H9 (cell line): ENCODE data around the gene PERM1. TPM values are rescaled to one million over a fixed set of nuclear protein-coding genes. Genes with fewer than 3 reads are reported as not detected.

Experiments
- DNase-seq: peaks from one replicate; pipeline ENCODE4 v3.0.0-alpha.2; 2017
- H2AFZ ChIP-seq: one replicate; pipeline ENCODE4 v1.6.1; 2013; ENCODE audit warnings: mild to moderate bottlenecking, low read length, control low read depth, moderate library complexity
- H2AK5ac ChIP-seq: 2 replicates; pipeline ENCODE4 v1.6.1; 2013; ENCODE audit warnings: low read length, control low read depth, mixed read lengths; ENCODE audit not compliant: insufficient read length
- H2BK120ac ChIP-seq: one replicate; pipeline ENCODE4 v1.6.1; 2013; ENCODE audit warnings: low read depth, mild to moderate bottlenecking, low read length, control low read depth, inconsistent platforms; ENCODE audit not compliant: poor library complexity, severe bottlenecking
- H2BK12ac ChIP-seq: 2 replicates; pipeline ENCODE4 v1.6.1; 2013; ENCODE audit warnings: low read length, control low read depth, mixed read lengths, low read depth; ENCODE audit not compliant: insufficient read length
- H2BK15ac ChIP-seq: 2 replicates; pipeline ENCODE4 v1.6.1; 2013; ENCODE audit warnings: low read depth, low read length, control low read depth
- H2BK20ac ChIP-seq: one replicate; pipeline ENCODE4 v1.6.1; 2013; ENCODE audit warnings: low read depth, mild to moderate bottlenecking, low read length, control low read depth, inconsistent platforms; ENCODE audit not compliant: poor library complexity, severe bottlenecking
- H2BK5ac ChIP-seq: 2 replicates; pipeline ENCODE4 v1.6.1; 2013; ENCODE audit warnings: low read length, control low read depth, mixed read lengths; ENCODE audit not compliant: insufficient read length
- H3K14ac ChIP-seq: 2 replicates; pipeline ENCODE4 v1.6.1; 2013; ENCODE audit warnings: low read length, control low read depth; ENCODE audit not compliant: insufficient read depth
- H3K18ac ChIP-seq: 2 replicates; pipeline ENCODE4 v1.6.1; 2013; ENCODE audit warnings: low read depth, mild to moderate bottlenecking, mixed read lengths, low read length, control low read depth; ENCODE audit not compliant: insufficient read length
- H3K23ac ChIP-seq: 2 replicates; pipeline ENCODE4 v1.6.1; 2013; ENCODE audit warnings: low read length, control low read depth, mixed read lengths, low read depth; ENCODE audit not compliant: insufficient read length
- H3K23me2 ChIP-seq: 2 replicates; pipeline ENCODE4 v1.6.1; 2013; ENCODE audit warnings: low read depth, mild to moderate bottlenecking, mixed read lengths, low read length, control low read depth; ENCODE audit not compliant: insufficient read length, poor library complexity, severe bottlenecking
- H3K27ac ChIP-seq: 2 replicates; pipeline ENCODE4 v1.5.1; 2013; ENCODE audit warnings: low read length, control low read depth, mixed read lengths, low read depth; ENCODE audit not compliant: insufficient read length
- H3K27me3 ChIP-seq: 2 replicates; pipeline ENCODE4 v1.6.1; 2013; ENCODE audit warnings: low read length, control low read depth, inconsistent platforms; ENCODE audit not compliant: insufficient read depth
- H3K4ac ChIP-seq: 2 replicates; pipeline ENCODE4 v1.6.1; 2013; ENCODE audit warnings: low read depth, mild to moderate bottlenecking, control low read depth, inconsistent platforms, low read length, moderate library complexity
- H3K4me1 ChIP-seq: 2 replicates; pipeline ENCODE4 v1.6.1; 2013; ENCODE audit warnings: low read length, control low read depth, inconsistent platforms; ENCODE audit not compliant: insufficient read depth
- H3K4me2 ChIP-seq: 2 replicates; pipeline ENCODE4 v1.6.1; 2013; ENCODE audit warnings: low read length, control low read depth, mixed read lengths; ENCODE audit not compliant: insufficient read length, insufficient read depth
- H3K56ac ChIP-seq: 2 replicates; pipeline ENCODE4 v1.6.1; 2013; ENCODE audit warnings: low read depth, mild to moderate bottlenecking, mixed read lengths, low read length, control low read depth; ENCODE audit not compliant: insufficient read length
- H3K79me1 ChIP-seq: 2 replicates; pipeline ENCODE4 v1.6.1; 2013; ENCODE audit warnings: low read depth, mild to moderate bottlenecking, moderate library complexity, low read length, control low read depth, inconsistent platforms; ENCODE audit not compliant: insufficient read depth, poor library complexity, severe bottlenecking
- H3K79me2 ChIP-seq: 2 replicates; pipeline ENCODE4 v1.6.1; 2013; ENCODE audit warnings: low read length, control low read depth, inconsistent platforms; ENCODE audit not compliant: insufficient read depth
- H3K9ac ChIP-seq: 2 replicates; pipeline ENCODE4 v1.6.1; 2013; ENCODE audit warnings: low read length, control low read depth, mixed read lengths; ENCODE audit not compliant: insufficient read length; ENCODE audit errors: extremely low read depth
- H3K9me3 ChIP-seq: one replicate; pipeline ENCODE4 v1.6.1; 2013; ENCODE audit warnings: low read depth, low read length, inconsistent platforms; ENCODE audit not compliant: control insufficient read depth
- H3T11ph ChIP-seq: one replicate; pipeline ENCODE4 v1.6.1; 2013; ENCODE audit warnings: mild to moderate bottlenecking, low read length, control low read depth, inconsistent platforms
- H4K20me1 ChIP-seq: one replicate; pipeline ENCODE4 v1.6.1; 2013; ENCODE audit not compliant: control insufficient read depth, insufficient read length, insufficient read depth
- H4K5ac ChIP-seq: 2 replicates; pipeline ENCODE4 v1.6.1; 2013; ENCODE audit warnings: low read depth, mild to moderate bottlenecking, mixed read lengths, low read length, control low read depth; ENCODE audit not compliant: insufficient read length
- H4K8ac ChIP-seq: replicated peaks from 2 replicates; pipeline ENCODE4 v1.6.1; 2013; ENCODE audit warnings: low read length, control low read depth, mixed read lengths, low read depth; ENCODE audit not compliant: insufficient read length
- H4K91ac ChIP-seq: 2 replicates; pipeline ENCODE4 v1.6.1; 2013; ENCODE audit warnings: low read depth, mild to moderate bottlenecking, moderate library complexity, mixed read lengths, low read length, control low read depth; ENCODE audit not compliant: insufficient read length
- H3K27ac Mint-ChIP-seq, 3 experiments: 2 replicates in 2 of 3; 3 replicates in 1 of 3; pipeline ENCODE4 v1.8.0; 2020 to 2021; ENCODE audit warnings: mixed read lengths in 3 of 3, mild to moderate bottlenecking in 1 of 3, moderate library complexity in 1 of 3
- H3K27me3 Mint-ChIP-seq: 2 replicates; pipeline ENCODE4 v1.8.0; 2021; ENCODE audit warnings: low read depth, mild to moderate bottlenecking, moderate library complexity, mixed read lengths
- H3K36me3 Mint-ChIP-seq, 3 experiments: 2 replicates in 2 of 3; 3 replicates in 1 of 3; pipeline ENCODE4 v1.8.0; 2020 to 2021; ENCODE audit warnings: low read depth in 3 of 3, mixed read lengths in 3 of 3; ENCODE audit not compliant: insufficient read depth in 1 of 3
- H3K4me1 Mint-ChIP-seq, 2 experiments: 2 replicates each; pipeline ENCODE4 v1.8.0; 2020; ENCODE audit warnings: mixed read lengths in 2 of 2
- H3K4me3 Mint-ChIP-seq, 2 experiments: 2 replicates in 1 of 2; 3 replicates in 1 of 2; pipeline ENCODE4 v1.8.0; 2020 to 2021; ENCODE audit warnings: mild to moderate bottlenecking in 2 of 2, mixed read lengths in 2 of 2, moderate library complexity in 1 of 2
- H3K9me3 Mint-ChIP-seq, 2 experiments: 2 replicates in 1 of 2; 3 replicates in 1 of 2; pipeline ENCODE4 v1.8.0; 2020; ENCODE audit warnings: mild to moderate bottlenecking in 2 of 2, mixed read lengths in 2 of 2, moderate library complexity in 1 of 2
- CTCF ChIP-seq: fragments of 200-600 bp; sonication (generic); conservative IDR thresholded peaks from 3 replicates; pipeline ENCODE4 v1.8.0; 2021; ENCODE audit warnings: antibody characterized with exemption, mild to moderate bottlenecking
- whole genome bisulfite sequencing: extraction: QIAGEN DNeasy Blood & Tissue Kit; methylation state at CpG from one replicate; pipeline ENCODE4 v1.1.7; 2013; ENCODE audit warnings: missing lambda C conversion rate, low lambda C conversion rate, mixed read lengths; ENCODE audit not compliant: insufficient read length; ENCODE audit errors: extremely low coverage; 5-methylcytosine and 5-hydroxymethylcytosine counted together
- total RNA-seq: library from RNA; stranded (reverse); gene quantifications from 2 replicates; pipeline ENCODE4 v1.2.1, GENCODE V29; 2021

PERM1 gene
- total RNA-seq, 1 experiment from 2014 or later: not detected

GRCh38 chr1:953524-954320, 28.2 kb downstream of the PERM1 start:
- peaks cover 7 to 16% of the 10 kb centered on the region in 2 experiments for H3K4me1 Mint-ChIP-seq
- no peak overlapping the region for H4K91ac ChIP-seq
- no peak overlapping the region for H3K4ac ChIP-seq
- H3K79me2 ChIP-seq: peaks cover 3% of the 10 kb centered on the region; the same call in 1 of the 2 replicates
- no peak for TF ChIP-seq CTCF
- no peak overlapping the region for H3K9ac ChIP-seq
- H2AK5ac ChIP-seq: no peak overlapping the region
- no peaks in the 10 kb centered on the region for H3K27me3 Mint-ChIP-seq
- H2BK5ac ChIP-seq: no peak overlapping the region
- H2AFZ ChIP-seq: no peak overlapping the region
- no peak overlapping the region for H2BK120ac ChIP-seq
- H4K20me1 ChIP-seq: no peaks in the 10 kb centered on the region
- H3K27ac ChIP-seq: no peak overlapping the region
- no peaks in the 10 kb centered on the region; a peak in 2 of 5 replicates for H3K9me3 Mint-ChIP-seq
- no peaks in the 10 kb centered on the region for H3K4me1 ChIP-seq
- no peak overlapping the region; a peak in 1 of 5 replicates for H3K4me3 Mint-ChIP-seq
- H3K56ac ChIP-seq: no peak overlapping the region
- DNase-seq: no peak
- no peaks in the 10 kb centered on the region for H3K9me3 ChIP-seq
- H3K23me2 ChIP-seq: no peaks in the 10 kb centered on the region
- H3K23ac ChIP-seq: no peak overlapping the region
- H3K79me1 ChIP-seq: peaks cover 2% of the 10 kb centered on the region
- no peak overlapping the region for H3K14ac ChIP-seq
- no peak overlapping the region for H2BK12ac ChIP-seq
- no peak overlapping the region for H3K4me2 ChIP-seq
- H3K27me3 ChIP-seq: no peaks in the 10 kb centered on the region
- no peak overlapping the region for H4K5ac ChIP-seq
- H3T11ph ChIP-seq: no peak overlapping the region
- H2BK15ac ChIP-seq: no peak overlapping the region
- no peak overlapping the region for H4K8ac ChIP-seq
- no peak overlapping the region for H3K18ac ChIP-seq
- H3K36me3 Mint-ChIP-seq: peaks cover 38 to 83% (median 70%) of the 10 kb centered on the region in 3 experiments; a peak in 6 of 7 replicates
- H2BK20ac ChIP-seq: no peak overlapping the region
- H3K27ac Mint-ChIP-seq: no peak overlapping the region
- WGBS: no CpG with 5 or more reads among the region's 32 CpGs
